Measurements from ENCODE around the gene UNK. TPM values are rescaled to one million over a fixed set of nuclear protein-coding genes. Genes with fewer than 3 reads are reported as not detected.

UNK gene
- total and polyA plus RNA-seq, 2 of the 13 experiments (the other 11 are each of a cell fraction or from before 2014, with no cell fraction given), result 31.6 to 33.0 TPM

DNA sequence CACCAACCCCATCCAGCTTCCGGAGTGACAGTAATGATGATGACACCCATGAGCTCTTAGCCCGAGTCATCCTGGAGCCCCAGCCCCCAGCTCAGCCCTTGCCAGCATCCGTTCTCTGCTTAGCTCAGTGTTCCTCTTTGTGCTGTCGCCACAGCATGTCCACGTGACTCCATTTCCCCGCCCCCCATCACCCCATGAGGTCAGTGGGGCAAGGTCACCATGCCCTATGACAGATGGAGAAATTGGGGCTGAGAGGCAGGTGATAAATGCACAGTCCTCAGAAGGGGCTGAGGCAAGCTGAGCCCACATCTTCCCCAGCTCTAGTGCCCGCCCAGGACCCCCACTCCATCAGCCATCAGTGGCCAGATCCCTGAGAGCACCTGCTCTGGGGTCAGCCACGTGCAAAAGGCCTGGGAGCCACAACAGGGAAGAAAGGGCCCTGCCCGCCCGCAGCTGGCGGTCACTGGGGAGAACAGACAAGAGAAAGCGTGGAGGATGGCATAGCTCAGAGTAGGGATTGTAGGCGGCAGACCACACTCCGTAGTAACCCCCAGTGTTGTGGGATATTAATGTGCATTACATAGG, 46.3 kb upstream of the UNK start (continued):
- no peak for TF ChIP-seq ZNF749 (CRISPR knock-in tag; IDR thresholded peaks at IDR 0.05; ENCODE audit: borderline replicate concordance)
- peak; percentile 38; the same call in 1 of the 2 replicates for TF ChIP-seq ZFX (CRISPR knock-in tag; IDR thresholded peaks at IDR 0.05; ENCODE audit: low read depth)
- TF ChIP-seq, protein P1, sequence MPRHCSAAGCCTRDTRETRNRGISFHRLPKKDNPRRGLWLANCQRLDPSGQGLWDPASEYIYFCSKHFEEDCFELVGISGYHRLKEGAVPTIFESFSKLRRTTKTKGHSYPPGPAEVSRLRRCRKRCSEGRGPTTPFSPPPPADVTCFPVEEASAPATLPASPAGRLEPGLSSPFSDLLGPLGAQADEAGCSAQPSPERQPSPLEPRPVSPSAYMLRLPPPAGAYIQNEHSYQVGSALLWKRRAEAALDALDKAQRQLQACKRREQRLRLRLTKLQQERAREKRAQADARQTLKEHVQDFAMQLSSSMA (CRISPR knock-in tag; IDR thresholded peaks at IDR 0.05), result no peak
- peak; percentile 36; the same call in 1 of the 2 replicates for TF ChIP-seq ETV5 (CRISPR knock-in tag; IDR thresholded peaks at IDR 0.05; ENCODE audit: borderline replicate concordance)
- TF ChIP-seq, protein P2, sequence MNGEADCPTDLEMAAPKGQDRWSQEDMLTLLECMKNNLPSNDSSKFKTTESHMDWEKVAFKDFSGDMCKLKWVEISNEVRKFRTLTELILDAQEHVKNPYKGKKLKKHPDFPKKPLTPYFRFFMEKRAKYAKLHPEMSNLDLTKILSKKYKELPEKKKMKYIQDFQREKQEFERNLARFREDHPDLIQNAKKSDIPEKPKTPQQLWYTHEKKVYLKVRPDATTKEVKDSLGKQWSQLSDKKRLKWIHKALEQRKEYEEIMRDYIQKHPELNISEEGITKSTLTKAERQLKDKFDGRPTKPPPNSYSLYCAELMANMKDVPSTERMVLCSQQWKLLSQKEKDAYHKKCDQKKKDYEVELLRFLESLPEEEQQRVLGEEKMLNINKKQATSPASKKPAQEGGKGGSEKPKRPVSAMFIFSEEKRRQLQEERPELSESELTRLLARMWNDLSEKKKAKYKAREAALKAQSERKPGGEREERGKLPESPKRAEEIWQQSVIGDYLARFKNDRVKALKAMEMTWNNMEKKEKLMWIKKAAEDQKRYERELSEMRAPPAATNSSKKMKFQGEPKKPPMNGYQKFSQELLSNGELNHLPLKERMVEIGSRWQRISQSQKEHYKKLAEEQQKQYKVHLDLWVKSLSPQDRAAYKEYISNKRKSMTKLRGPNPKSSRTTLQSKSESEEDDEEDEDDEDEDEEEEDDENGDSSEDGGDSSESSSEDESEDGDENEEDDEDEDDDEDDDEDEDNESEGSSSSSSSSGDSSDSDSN (CRISPR knock-in tag; IDR thresholded peaks at IDR 0.05), result peak; percentile 47; the same call in 1 of the 2 replicates
- no peak for TF ChIP-seq ERF (CRISPR knock-in tag; IDR thresholded peaks at IDR 0.05)
- TF ChIP-seq ZNF20 (CRISPR knock-in tag; IDR thresholded peaks at IDR 0.05), result no peak
- no peak for TF ChIP-seq CBFB (CRISPR knock-in tag; IDR thresholded peaks at IDR 0.05)
- TF ChIP-seq, protein P3, sequence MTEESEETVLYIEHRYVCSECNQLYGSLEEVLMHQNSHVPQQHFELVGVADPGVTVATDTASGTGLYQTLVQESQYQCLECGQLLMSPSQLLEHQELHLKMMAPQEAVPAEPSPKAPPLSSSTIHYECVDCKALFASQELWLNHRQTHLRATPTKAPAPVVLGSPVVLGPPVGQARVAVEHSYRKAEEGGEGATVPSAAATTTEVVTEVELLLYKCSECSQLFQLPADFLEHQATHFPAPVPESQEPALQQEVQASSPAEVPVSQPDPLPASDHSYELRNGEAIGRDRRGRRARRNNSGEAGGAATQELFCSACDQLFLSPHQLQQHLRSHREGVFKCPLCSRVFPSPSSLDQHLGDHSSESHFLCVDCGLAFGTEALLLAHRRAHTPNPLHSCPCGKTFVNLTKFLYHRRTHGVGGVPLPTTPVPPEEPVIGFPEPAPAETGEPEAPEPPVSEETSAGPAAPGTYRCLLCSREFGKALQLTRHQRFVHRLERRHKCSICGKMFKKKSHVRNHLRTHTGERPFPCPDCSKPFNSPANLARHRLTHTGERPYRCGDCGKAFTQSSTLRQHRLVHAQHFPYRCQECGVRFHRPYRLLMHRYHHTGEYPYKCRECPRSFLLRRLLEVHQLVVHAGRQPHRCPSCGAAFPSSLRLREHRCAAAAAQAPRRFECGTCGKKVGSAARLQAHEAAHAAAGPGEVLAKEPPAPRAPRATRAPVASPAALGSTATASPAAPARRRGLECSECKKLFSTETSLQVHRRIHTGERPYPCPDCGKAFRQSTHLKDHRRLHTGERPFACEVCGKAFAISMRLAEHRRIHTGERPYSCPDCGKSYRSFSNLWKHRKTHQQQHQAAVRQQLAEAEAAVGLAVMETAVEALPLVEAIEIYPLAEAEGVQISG (CRISPR knock-in tag; IDR thresholded peaks at IDR 0.05), result peak; percentile 50
- TF ChIP-seq SUZ12 (IDR thresholded peaks at IDR 0.05; ENCODE audit: low read depth, low read length), result no peak
- TF ChIP-seq, protein P4, sequence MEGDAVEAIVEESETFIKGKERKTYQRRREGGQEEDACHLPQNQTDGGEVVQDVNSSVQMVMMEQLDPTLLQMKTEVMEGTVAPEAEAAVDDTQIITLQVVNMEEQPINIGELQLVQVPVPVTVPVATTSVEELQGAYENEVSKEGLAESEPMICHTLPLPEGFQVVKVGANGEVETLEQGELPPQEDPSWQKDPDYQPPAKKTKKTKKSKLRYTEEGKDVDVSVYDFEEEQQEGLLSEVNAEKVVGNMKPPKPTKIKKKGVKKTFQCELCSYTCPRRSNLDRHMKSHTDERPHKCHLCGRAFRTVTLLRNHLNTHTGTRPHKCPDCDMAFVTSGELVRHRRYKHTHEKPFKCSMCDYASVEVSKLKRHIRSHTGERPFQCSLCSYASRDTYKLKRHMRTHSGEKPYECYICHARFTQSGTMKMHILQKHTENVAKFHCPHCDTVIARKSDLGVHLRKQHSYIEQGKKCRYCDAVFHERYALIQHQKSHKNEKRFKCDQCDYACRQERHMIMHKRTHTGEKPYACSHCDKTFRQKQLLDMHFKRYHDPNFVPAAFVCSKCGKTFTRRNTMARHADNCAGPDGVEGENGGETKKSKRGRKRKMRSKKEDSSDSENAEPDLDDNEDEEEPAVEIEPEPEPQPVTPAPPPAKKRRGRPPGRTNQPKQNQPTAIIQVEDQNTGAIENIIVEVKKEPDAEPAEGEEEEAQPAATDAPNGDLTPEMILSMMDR (CRISPR knock-in tag; IDR thresholded peaks at IDR 0.05), result 0 out of 2 replicates have a peak, but pooled peaks have one; percentile 8
- TF ChIP-seq, protein P5, sequence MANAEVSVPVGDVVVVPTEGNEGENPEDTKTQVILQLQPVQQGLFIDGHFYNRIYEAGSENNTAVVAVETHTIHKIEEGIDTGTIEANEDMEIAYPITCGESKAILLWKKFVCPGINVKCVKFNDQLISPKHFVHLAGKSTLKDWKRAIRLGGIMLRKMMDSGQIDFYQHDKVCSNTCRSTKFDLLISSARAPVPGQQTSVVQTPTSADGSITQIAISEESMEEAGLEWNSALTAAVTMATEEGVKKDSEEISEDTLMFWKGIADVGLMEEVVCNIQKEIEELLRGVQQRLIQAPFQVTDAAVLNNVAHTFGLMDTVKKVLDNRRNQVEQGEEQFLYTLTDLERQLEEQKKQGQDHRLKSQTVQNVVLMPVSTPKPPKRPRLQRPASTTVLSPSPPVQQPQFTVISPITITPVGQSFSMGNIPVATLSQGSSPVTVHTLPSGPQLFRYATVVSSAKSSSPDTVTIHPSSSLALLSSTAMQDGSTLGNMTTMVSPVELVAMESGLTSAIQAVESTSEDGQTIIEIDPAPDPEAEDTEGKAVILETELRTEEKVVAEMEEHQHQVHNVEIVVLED (CRISPR knock-in tag; IDR thresholded peaks at IDR 0.05; ENCODE audit: borderline replicate concordance), result no peak
- TF ChIP-seq, protein P6, sequence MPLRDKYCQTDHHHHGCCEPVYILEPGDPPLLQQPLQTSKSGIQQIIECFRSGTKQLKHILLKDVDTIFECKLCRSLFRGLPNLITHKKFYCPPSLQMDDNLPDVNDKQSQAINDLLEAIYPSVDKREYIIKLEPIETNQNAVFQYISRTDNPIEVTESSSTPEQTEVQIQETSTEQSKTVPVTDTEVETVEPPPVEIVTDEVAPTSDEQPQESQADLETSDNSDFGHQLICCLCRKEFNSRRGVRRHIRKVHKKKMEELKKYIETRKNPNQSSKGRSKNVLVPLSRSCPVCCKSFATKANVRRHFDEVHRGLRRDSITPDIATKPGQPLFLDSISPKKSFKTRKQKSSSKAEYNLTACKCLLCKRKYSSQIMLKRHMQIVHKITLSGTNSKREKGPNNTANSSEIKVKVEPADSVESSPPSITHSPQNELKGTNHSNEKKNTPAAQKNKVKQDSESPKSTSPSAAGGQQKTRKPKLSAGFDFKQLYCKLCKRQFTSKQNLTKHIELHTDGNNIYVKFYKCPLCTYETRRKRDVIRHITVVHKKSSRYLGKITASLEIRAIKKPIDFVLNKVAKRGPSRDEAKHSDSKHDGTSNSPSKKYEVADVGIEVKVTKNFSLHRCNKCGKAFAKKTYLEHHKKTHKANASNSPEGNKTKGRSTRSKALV (CRISPR knock-in tag; IDR thresholded peaks at IDR 0.05), result no peak
- TF ChIP-seq GABPB1 (CRISPR knock-in tag; IDR thresholded peaks at IDR 0.05), result peak; percentile 58
- TF ChIP-seq, protein P7, sequence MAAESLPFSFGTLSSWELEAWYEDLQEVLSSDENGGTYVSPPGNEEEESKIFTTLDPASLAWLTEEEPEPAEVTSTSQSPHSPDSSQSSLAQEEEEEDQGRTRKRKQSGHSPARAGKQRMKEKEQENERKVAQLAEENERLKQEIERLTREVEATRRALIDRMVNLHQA (CRISPR knock-in tag; IDR thresholded peaks at IDR 0.05), result no peak

Data from HepG2 (cell line).